UCSD-AML1 (cell line): ENCODE measurements around the gene NKTR.
"Not testable (repeated sequence)": the region's sequence is repeated elsewhere in the genome, so short reads cannot be mapped to it uniquely, and the experiment has no call there.

Source experiments
- DNase-seq: peaks from one replicate; lab custom pipeline; 2025; ENCODE audit not compliant: unreplicated experiment; lab: John Stamatoyannopoulos, UW

NKTR gene

GRCh38 chr3:42600111-42600957, at the start of gene NKTR:
TSS of gene NKTR (plus strand) at chr3:42600686. CDS start at chr3:42601007, 321 bp downstream.
- DNase-seq: peak; percentile 99

- DNase-seq: no peak
Measured at GRCh38 chr3:42552830-42553229, 47.7 kb upstream of the NKTR start.

GRCh38 chr3:42556089-42556632, 44.3 kb upstream of the NKTR start:
- DNase-seq: no peak

- DNase-seq: not testable (repeated sequence)
Measured at GRCh38 chr3:42556817-42557216, 43.7 kb upstream of the NKTR start.

GRCh38 chr3:42557854-42558253, 42.6 kb upstream of the NKTR start:
- DNase-seq: no peak

- DNase-seq: no peak
Measured at GRCh38 chr3:42562047-42562907, 38.2 kb upstream of the NKTR start.

- no peak for DNase-seq
Measured at GRCh38 chr3:42569593-42570142, 30.8 kb upstream of the NKTR start.

- DNase-seq: peak; percentile 29
Measured at GRCh38 chr3:42572278-42572677, 28.2 kb upstream of the NKTR start.

GRCh38 chr3:42575137-42575741, 25.2 kb upstream of the NKTR start:
- no peak for DNase-seq

- no peak for DNase-seq
Measured at GRCh38 chr3:42578054-42578453, 22.4 kb upstream of the NKTR start.

GRCh38 chr3:42579346-42579745, 21.1 kb upstream of the NKTR start:
- not testable (repeated sequence) for DNase-seq

- DNase-seq: no peak
Measured at GRCh38 chr3:42581400-42581708, 19.1 kb upstream of the NKTR start.

GRCh38 chr3:42581709-42582473, 18.6 kb upstream of the NKTR start, which contains the start of gene SEC22C:
TSS of gene SEC22C (minus strand) at chr3:42581967. CDS start at chr3:42569046, 12,921 bp downstream.
- DNase-seq: peak; percentile 93

GRCh38 chr3:42582474-42583070, 17.9 kb upstream of the NKTR start:
- no peak for DNase-seq

GRCh38 chr3:42588625-42589024, 11.9 kb upstream of the NKTR start:
- no peak for DNase-seq

- no peak for DNase-seq
Measured at GRCh38 chr3:42589382-42590109, 10.9 kb upstream of the NKTR start.

GRCh38 chr3:42590989-42591756, 9.3 kb upstream of the NKTR start:
- DNase-seq: no peak

- no peak for DNase-seq
Measured at GRCh38 chr3:42591811-42592210, 8.7 kb upstream of the NKTR start.
